Osteoblast (primary cell): ENCODE results near the gene PDCD1LG2. TPM values are rescaled to one million over a fixed set of nuclear protein-coding genes. Genes with fewer than 3 reads are reported as not detected.

ENCODE experiments used
- DNase-seq: peaks from one replicate; pipeline ENCODE4 v3.0.0; 2011; ENCODE audit warnings: low spot score, mixed read lengths; ENCODE audit not compliant: insufficient read length; ENCODE audit errors: missing footprints
- H2AFZ ChIP-seq: 2 replicates; pipeline ENCODE4 v1.6.0; 2011; ENCODE audit warnings: mild to moderate bottlenecking, low read length
- H3K27ac ChIP-seq: 2 replicates; pipeline ENCODE4 v1.5.1; 2011; ENCODE audit warnings: mild to moderate bottlenecking, low read depth, low read length, moderate library complexity
- H3K27me3 ChIP-seq: 2 replicates; pipeline ENCODE4 v1.6.0; 2012; ENCODE audit warnings: mild to moderate bottlenecking, control low read depth, inconsistent platforms, low read length, moderate library complexity; ENCODE audit not compliant: insufficient read depth
- H3K36me3 ChIP-seq: 2 replicates; pipeline ENCODE4 v1.5.1; 2011; ENCODE audit warnings: mild to moderate bottlenecking, low read length, control low read depth, moderate library complexity; ENCODE audit not compliant: insufficient read depth
- H3K4me1 ChIP-seq: 2 replicates; pipeline ENCODE4 v1.5.1; 2011; ENCODE audit warnings: mild to moderate bottlenecking, low read length, control low read depth, moderate library complexity; ENCODE audit not compliant: insufficient read depth
- H3K4me2 ChIP-seq: 2 replicates; pipeline ENCODE4 v1.6.0; 2011; ENCODE audit warnings: mild to moderate bottlenecking, low read length; ENCODE audit not compliant: insufficient read depth
- H3K4me3 ChIP-seq: fragments of 200-600 bp; sonication (generic); 3 replicates; pipeline ENCODE4 v1.5.1; 2012; ENCODE audit warnings: mild to moderate bottlenecking, low read length, inconsistent platforms; ENCODE audit not compliant: insufficient read depth
- H3K79me2 ChIP-seq: 2 replicates; pipeline ENCODE4 v1.6.0; 2012; ENCODE audit warnings: mild to moderate bottlenecking, low read length, control low read depth, inconsistent platforms; ENCODE audit not compliant: insufficient read depth
- H3K9me3 ChIP-seq: 2 replicates; pipeline ENCODE4 v1.5.1; 2011; ENCODE audit warnings: low read depth, low read length, control low read depth
- H4K20me1 ChIP-seq: 2 replicates; pipeline ENCODE4 v1.6.0; 2012; ENCODE audit warnings: mild to moderate bottlenecking, low read length, control low read depth; ENCODE audit not compliant: insufficient read depth
- CTCF ChIP-seq: IDR thresholded peaks from 2 replicates; pipeline ENCODE4 v1.5.1; 2011; ENCODE audit warnings: mild to moderate bottlenecking, low read depth, low read length, moderate library complexity; ENCODE audit errors: extremely low read depth
- total RNA-seq: library from RNA; depleted of rRNA; stranded (reverse); fragments of >200 nt; gene quantifications from 2 replicates; pipeline ENCODE4 v1.2.3, GENCODE V29; 2012

The PDCD1LG2 gene
- total RNA-seq, 1 donor = 4.7 TPM

GRCh38 chr9:5549658-5550650 lies 39.6 kb downstream of the PDCD1LG2 start:
- Histone ChIP-seq H3K36me3 (no peaks in the 10 kb centered on the region), H3K27me3 (no peaks in the 10 kb centered on the region), H3K9me3 (no peaks in the 10 kb centered on the region), H3K4me2 (peak overlapping the region; percentile 5), H3K79me2 (no peaks in the 10 kb centered on the region), H3K4me1 (peaks cover 51% of the 10 kb centered on the region), H3K27ac (peak overlapping the region; percentile 61), H2AFZ (no peak overlapping the region), H3K4me3 (no peak overlapping the region), H4K20me1 (no peaks in the 10 kb centered on the region)
- DNase-seq = peak; percentile 31
- TF ChIP-seq CTCF = no peak

GRCh38 chr9:5551368-5552150 lies 41.2 kb downstream of the PDCD1LG2 start:
- no peak overlapping the region for H2AFZ ChIP-seq
- no peaks in the 10 kb centered on the region for H3K79me2 ChIP-seq
- peaks cover 51% of the 10 kb centered on the region for H3K4me1 ChIP-seq
- no peaks in the 10 kb centered on the region for H3K27me3 ChIP-seq
- no peak overlapping the region for H3K4me3 ChIP-seq
- DNase-seq = no peak
- H3K9me3 ChIP-seq = no peaks in the 10 kb centered on the region
- no peaks in the 10 kb centered on the region for H4K20me1 ChIP-seq
- H3K36me3 ChIP-seq = no peaks in the 10 kb centered on the region
- H3K27ac ChIP-seq = peak overlapping the region; percentile 75
- TF ChIP-seq CTCF = no peak
- H3K4me2 ChIP-seq = no peak overlapping the region

- DNase-seq = peak; percentile 9
- TF ChIP-seq CTCF = no peak
- no peaks in the 10 kb centered on the region for H3K79me2 ChIP-seq
- H3K27ac ChIP-seq = peak overlapping the region; percentile 75
- H4K20me1 ChIP-seq = no peaks in the 10 kb centered on the region
- no peak overlapping the region for H3K4me3 ChIP-seq
- H3K4me2 ChIP-seq = no peak overlapping the region
- no peak overlapping the region for H2AFZ ChIP-seq
- no peaks in the 10 kb centered on the region for H3K27me3 ChIP-seq
- H3K36me3 ChIP-seq = no peaks in the 10 kb centered on the region
- H3K4me1 ChIP-seq = peaks cover 51% of the 10 kb centered on the region
- H3K9me3 ChIP-seq = no peaks in the 10 kb centered on the region
Measured at GRCh38 chr9:5552301-5552700, 42.0 kb downstream of the PDCD1LG2 start.

- H3K4me2 ChIP-seq = peak overlapping the region; percentile 24
Measured at GRCh38 chr9:5553211-5553610, 42.9 kb downstream of the PDCD1LG2 start.

More at GRCh38 chr9:5553211-5553610, 42.9 kb downstream of the PDCD1LG2 start:
- H3K4me1 ChIP-seq = peaks cover 51% of the 10 kb centered on the region
- no peak overlapping the region for H2AFZ ChIP-seq
- H3K79me2 ChIP-seq = no peaks in the 10 kb centered on the region
- H4K20me1 ChIP-seq = no peaks in the 10 kb centered on the region
- peak overlapping the region; percentile 75 for H3K27ac ChIP-seq
- peak; percentile 30 for DNase-seq
- TF ChIP-seq CTCF = no peak
- no peaks in the 10 kb centered on the region for H3K36me3 ChIP-seq
- H3K9me3 ChIP-seq = no peaks in the 10 kb centered on the region
- H3K4me3 ChIP-seq = no peak overlapping the region
- H3K27me3 ChIP-seq = no peaks in the 10 kb centered on the region
